HepG2 (cell line): ENCODE results near the gene SLC7A6OS.

Experiments used
- ARHGAP35 ChIP-seq: sonication (generic); formaldehyde crosslinking; IDR thresholded peaks from 2 replicates; pipeline ENCODE4 v1.9.0; 2022; ENCODE audit warnings: mild to moderate bottlenecking, inconsistent platforms, moderate library complexity, missing genetic modification reagents, borderline replicate concordance
- FOXK1 ChIP-seq: sonication (generic); formaldehyde crosslinking; IDR thresholded peaks from 2 replicates; pipeline ENCODE4 v1.4.0; 2020; ENCODE audit warnings: low read depth, missing genetic modification reagents, borderline replicate concordance
- HNF4A ChIP-seq: sonication (generic); formaldehyde crosslinking; IDR thresholded peaks from 2 replicates; pipeline ENCODE4 v1.4.0; 2020; ENCODE audit warnings: missing genetic modification reagents
- JUND ChIP-seq: sonication (generic); formaldehyde crosslinking; IDR thresholded peaks from 2 replicates; pipeline ENCODE4 v1.8.0; 2022; ENCODE audit warnings: mild to moderate bottlenecking, missing genetic modification reagents
- KAT2B ChIP-seq: fragments of 150-350 bp; IDR thresholded peaks from 2 replicates; pipeline ENCODE4 v1.6.1; 2014; ENCODE audit warnings: low read depth, low read length, borderline replicate concordance
- LCORL ChIP-seq, 2 experiments: fragments of 450-650 bp in 1 of 2; sonication (generic) in 1 of 2; formaldehyde crosslinking in 1 of 2; IDR thresholded peaks; 2 replicates each; pipeline versions ENCODE4 v1.5.0 to v1.6.1; 2017 to 2020; ENCODE audit warnings: antibody characterized with exemption in 1 of 2, missing genetic modification reagents in 1 of 2
- PHF20 ChIP-seq: sonication (generic); formaldehyde crosslinking; IDR thresholded peaks from 2 replicates; pipeline ENCODE4 v1.5.0; 2020; ENCODE audit warnings: mild to moderate bottlenecking, missing genetic modification reagents
- REST ChIP-seq, 2 experiments: IDR thresholded peaks; 2 replicates each; pipeline ENCODE4 v1.6.1; 2011 to 2012; ENCODE audit warnings: low read length in 2 of 2, borderline replicate concordance in 1 of 2, low read depth in 1 of 2, mild to moderate bottlenecking in 1 of 2, moderate library complexity in 1 of 2
- TOE1 ChIP-seq: sonication (generic); formaldehyde crosslinking; IDR thresholded peaks from 2 replicates; pipeline ENCODE4 v1.4.0; 2020; ENCODE audit warnings: mild to moderate bottlenecking, missing genetic modification reagents

- TF ChIP-seq HNF4A (CRISPR knock-in tag), result no peak
- TF ChIP-seq ARHGAP35 (CRISPR knock-in tag), result no peak
- no peak for TF ChIP-seq FOXK1
- TF ChIP-seq LCORL (IDR thresholded peaks at IDR 0.05), result no peak
- no peak for TF ChIP-seq LCORL (CRISPR knock-in tag; IDR thresholded peaks at IDR 0.05)
- no peak for TF ChIP-seq PHF20 (CRISPR knock-in tag)
- no peak for TF ChIP-seq REST (IDR thresholded peaks at IDR 0.05; ENCODE audit: borderline replicate concordance in 1 of 2, low read depth in 1 of 2, low read length in 2 of 2)
- no peak for TF ChIP-seq KAT2B
- TF ChIP-seq JUND (CRISPR knock-in tag), result no peak
- TF ChIP-seq TOE1 (CRISPR knock-in tag), result no peak
Measured at GRCh38 chr16:68253721-68254120, 57.0 kb downstream of the SLC7A6OS start.
